ENCODE measurements around the gene GULP1. TPM values are rescaled to one million over a fixed set of nuclear protein-coding genes. Genes with fewer than 3 reads are reported as not detected.

Gene GULP1
- total RNA-seq, 1 experiment from 2014 or later, result 76.0 TPM

- no peak overlapping the region for H2AFZ ChIP-seq (ENCODE audit: low read depth, low read length, poor library complexity, severe bottlenecking)
- BruUV-seq (replicated peaks), result no TSS peak
- no peaks in the 10 kb centered on the region for H4K20me1 ChIP-seq (ENCODE audit: insufficient read depth)
- no peak overlapping the region for H3K4me3 ChIP-seq (replicated peaks in 1 of 2; ENCODE audit: low read depth in 1 of 2, low read length in 2 of 2)
- H3K27ac ChIP-seq (ENCODE audit: low read depth, low read length), result no peak overlapping the region
- no peaks in the 10 kb centered on the region for H3K9me2 ChIP-seq (ENCODE audit: insufficient read depth)
- ChIA-PET POLR2A (no interaction called here), CTCF (no interaction called here), RAD21 (ENCODE audit: low non-redundant PET in 1 of 2, low total read pairs in 2 of 2, uncharacterized antibody in 2 of 2, unreplicated experiment in 2 of 2) (no interaction called here)
- ATAC-seq (no peak), DNase-seq (ENCODE audit: low read depth, low spot score) (no peak)
- no peaks in the 10 kb centered on the region for H3K9me3 ChIP-seq (ENCODE audit: control insufficient read depth in 1 of 2, insufficient read depth in 1 of 2, low read depth in 1 of 2, low read length in 2 of 2)
- intact Hi-C loops (cut with micrococcal nuclease), result no loop called here
- TF ChIP-seq CBX3 (IDR thresholded peaks at IDR 0.05; ENCODE audit: low read depth) (no peak), POLR2AphosphoS5 (IDR thresholded peaks at IDR 0.05; ENCODE audit: low read depth, low read length) (no peak), REST (IDR thresholded peaks at IDR 0.05; ENCODE audit: low read depth) (no peak), ZBTB33 (IDR thresholded peaks at IDR 0.05; ENCODE audit: extremely low read depth, insufficient replicate concordance, low read length) (no peak), CEBPB (IDR thresholded peaks at IDR 0.05; ENCODE audit: low read depth) (no peak), EZH2phosphoT487 (IDR thresholded peaks at IDR 0.05; ENCODE audit: borderline replicate concordance) (no peak), JUND (IDR thresholded peaks at IDR 0.05) (no peak), EZH2 (IDR thresholded peaks at IDR 0.05) (no peak), ZNF274 (IDR thresholded peaks at IDR 0.05; ENCODE audit: low read depth, low read length) (no peak), CTCF (IDR thresholded peaks at IDR 0.05 in 2 of 3, conservative IDR thresholded peaks at IDR 0.05 in 1 of 3; ENCODE audit: borderline replicate concordance in 1 of 3, insufficient read depth in 1 of 3, low read depth in 2 of 3, low read length in 2 of 3) (no peak), MAX (IDR thresholded peaks at IDR 0.05) (no peak), SIN3A (IDR thresholded peaks at IDR 0.05; ENCODE audit: low read depth) (no peak), SRF (IDR thresholded peaks at IDR 0.05; ENCODE audit: low read depth) (no peak), POLR2A (IDR thresholded peaks at IDR 0.05; ENCODE audit: borderline replicate concordance, extremely low read depth, insufficient read depth, insufficient read length) (no peak), ELF1 (IDR thresholded peaks at IDR 0.05; ENCODE audit: borderline replicate concordance, low read depth) (no peak), YY1 (IDR thresholded peaks at IDR 0.05; ENCODE audit: extremely low read depth, insufficient replicate concordance, low read depth, low read length) (no peak), ZFX (IDR thresholded peaks at IDR 0.05) (no peak), EGR1 (IDR thresholded peaks at IDR 0.05; ENCODE audit: low read depth) (no peak)
- H3K4me2 ChIP-seq (ENCODE audit: low read length), result no peak overlapping the region
- H3K27me3 ChIP-seq (ENCODE audit: insufficient read depth, low read length), result no peaks in the 10 kb centered on the region
- H3K9ac ChIP-seq (ENCODE audit: low read length), result no peak overlapping the region
- peaks cover 92% of the 10 kb centered on the region for H3K79me2 ChIP-seq (ENCODE audit: insufficient read depth, low read length)
- peaks cover 5% of the 10 kb centered on the region in 2 experiments; a peak in 2 of 4 replicates for H3K4me1 ChIP-seq (ENCODE audit: control insufficient read depth in 1 of 2, insufficient read depth in 2 of 2, low read length in 2 of 2)
- H3K36me3 ChIP-seq (ENCODE audit: control insufficient read depth in 1 of 2, insufficient read depth in 2 of 2, low read length in 2 of 2), result no peaks in the 10 kb centered on the region
These were observed 36.0 kb downstream of the GULP1 start for GRCh38 chr2:188327518-188328213.
